Uterus (tissue), 4 donors: Measurements from ENCODE around the gene CIAO1. TPM values are rescaled to one million over a fixed set of nuclear protein-coding genes. Genes with fewer than 3 reads are reported as not detected.
"Not testable (repeated sequence)": the region's sequence is repeated elsewhere in the genome, so short reads cannot be mapped to it uniquely, and the experiment has no call there.

ENCODE experiments used
- DNase-seq, 2 donors: peaks; one replicate each; pipeline ENCODE4 v3.0.0-alpha.2; 2019 to 2020
- H3K27ac ChIP-seq, 2 donors: fragments of 200-600 bp; sonication (generic); 1 replicate in 1 of 2; 2 replicates in 1 of 2; pipeline ENCODE4 v1.5.1; 2016 to 2018
- H3K27me3 ChIP-seq, 2 donors: fragments of 200-600 bp; sonication (generic); one replicate each; pipeline ENCODE4 v1.5.1; 2018 to 2019; ENCODE audit warnings: control low read depth in 1 of 2
- H3K36me3 ChIP-seq, 2 donors: fragments of 200-600 bp; sonication (generic); one replicate each; pipeline ENCODE4 v1.5.1; 2019; ENCODE audit warnings: control low read depth in 1 of 2
- H3K4me1 ChIP-seq, 2 donors: fragments of 200-600 bp; sonication (generic); one replicate each; pipeline ENCODE4 v1.5.1; 2018 to 2019; ENCODE audit warnings: control low read depth in 1 of 2
- H3K4me3 ChIP-seq, 2 donors: fragments of 200-600 bp; sonication (generic); 1 replicate in 1 of 2; 2 replicates in 1 of 2; pipeline ENCODE4 v1.5.1; 2018 to 2019; ENCODE audit warnings: mild to moderate bottlenecking in 1 of 2
- H3K9me3 ChIP-seq, 2 donors: fragments of 200-600 bp; sonication (generic); one replicate each; pipeline ENCODE4 v1.5.1; 2019; ENCODE audit warnings: control low read depth in 1 of 2
- POLR2A ChIP-seq, 2 donors: fragments of 450-650 bp; IDR thresholded peaks; one replicate each; pipeline ENCODE4 v1.6.1; 2016; ENCODE audit warnings: antibody characterized with exemption in 2 of 2, mild to moderate bottlenecking in 1 of 2, moderate library complexity in 1 of 2
- intact Hi-C: fragments of 100-400 bp; cut with DNase I; formaldehyde crosslinking; loops from one replicate; pipeline ENCODE4 v1.15.1; 2023; ENCODE audit warnings: low total_unique reads
- total RNA-seq, 4 donors: library from RNA; depleted of rRNA in 3 of 4; stranded (reverse); fragments of >200 nt in 3 of 4; gene quantifications; one replicate each; pipeline versions ENCODE4 v1.1.0 to v1.2.4, GENCODE V29; 2014 to 2023
- TF ChIP-seq, protein P1 (sequence below), 4 experiments: fragments of 200-600 bp in 2 of 4; fragments of 450-650 bp in 2 of 4; sonication (generic) in 2 of 4; IDR thresholded peaks; one replicate each; pipeline ENCODE4 v1.5.1; 2016 to 2019; ENCODE audit warnings: antibody characterized with exemption in 4 of 4, mild to moderate bottlenecking in 2 of 4, moderate library complexity in 1 of 4
- donor health status: DM: yes; HTN: yes; CAD: no.

The CIAO1 gene
- total RNA-seq = 100 to 1,000 TPM in 2 of 4 donors, 10 to 100 TPM in 2; 60.1 to 113 (median 89.3) TPM

DNA sequence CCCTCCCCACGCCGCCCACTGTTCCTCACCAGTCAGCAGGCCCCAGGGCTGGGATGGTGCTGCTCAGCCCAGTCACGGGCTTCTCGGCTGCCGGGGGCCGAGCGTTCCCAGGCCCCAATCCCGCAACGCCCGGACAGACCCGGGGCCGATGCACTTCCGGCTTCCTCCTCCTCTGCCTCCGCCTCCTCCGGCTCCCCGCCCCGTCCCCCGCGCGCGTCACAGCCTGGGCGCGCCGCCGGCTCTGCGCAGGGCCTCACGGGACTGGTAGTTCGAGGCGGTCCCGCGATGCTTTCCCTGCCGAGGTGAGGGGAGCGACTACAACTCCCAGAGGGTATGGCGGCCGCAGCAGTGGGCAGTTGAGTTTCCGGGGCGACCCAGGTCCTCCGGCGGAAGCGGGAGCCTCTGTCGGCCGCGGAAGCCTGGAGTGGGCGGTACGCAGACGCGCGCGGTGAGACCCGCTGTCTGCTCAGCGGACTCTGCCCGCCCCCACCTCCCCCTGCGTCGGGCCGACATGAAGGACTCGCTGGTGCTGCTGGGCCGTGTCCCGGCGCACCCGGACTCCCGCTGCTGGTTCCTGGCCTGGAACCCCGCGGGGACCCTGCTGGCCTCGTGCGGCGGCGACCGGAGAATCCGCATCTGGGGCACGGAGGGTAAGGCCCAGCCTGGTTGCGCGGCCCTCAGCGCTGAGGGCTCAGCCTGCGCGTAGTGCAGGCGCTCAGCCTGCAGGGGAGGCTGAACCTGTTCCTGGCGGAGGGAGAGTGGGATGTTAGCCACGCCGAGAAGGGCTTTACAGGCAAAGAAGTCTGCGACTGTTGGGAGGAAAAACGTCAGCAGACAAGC is at the start of gene CIAO1, which contains the start of gene TMEM127:
TSS of gene CIAO1 (plus strand) at position 386 of the 840 bp plus-strand sequence. CDS start at position 512, 126 bp downstream.
TSS of gene TMEM127 (minus strand) at position 158 of the 840 bp plus-strand sequence. CDS start 616 bp downstream, outside the sequence.
- Histone ChIP-seq H3K27me3 (no peaks in the 10 kb centered on the region), H3K4me3 (peak within 1 kb of the TSS; percentile 97 to 99), H3K4me1 (peaks cover 6 to 13% of the 10 kb centered on the region in 2 donors), H3K9me3 (no peaks in the 10 kb centered on the region), H3K27ac (peak within 1 kb of the TSS; percentile 67 to 87), H3K36me3 (no peaks in the 10 kb centered on the region)
- TF ChIP-seq, protein P1, sequence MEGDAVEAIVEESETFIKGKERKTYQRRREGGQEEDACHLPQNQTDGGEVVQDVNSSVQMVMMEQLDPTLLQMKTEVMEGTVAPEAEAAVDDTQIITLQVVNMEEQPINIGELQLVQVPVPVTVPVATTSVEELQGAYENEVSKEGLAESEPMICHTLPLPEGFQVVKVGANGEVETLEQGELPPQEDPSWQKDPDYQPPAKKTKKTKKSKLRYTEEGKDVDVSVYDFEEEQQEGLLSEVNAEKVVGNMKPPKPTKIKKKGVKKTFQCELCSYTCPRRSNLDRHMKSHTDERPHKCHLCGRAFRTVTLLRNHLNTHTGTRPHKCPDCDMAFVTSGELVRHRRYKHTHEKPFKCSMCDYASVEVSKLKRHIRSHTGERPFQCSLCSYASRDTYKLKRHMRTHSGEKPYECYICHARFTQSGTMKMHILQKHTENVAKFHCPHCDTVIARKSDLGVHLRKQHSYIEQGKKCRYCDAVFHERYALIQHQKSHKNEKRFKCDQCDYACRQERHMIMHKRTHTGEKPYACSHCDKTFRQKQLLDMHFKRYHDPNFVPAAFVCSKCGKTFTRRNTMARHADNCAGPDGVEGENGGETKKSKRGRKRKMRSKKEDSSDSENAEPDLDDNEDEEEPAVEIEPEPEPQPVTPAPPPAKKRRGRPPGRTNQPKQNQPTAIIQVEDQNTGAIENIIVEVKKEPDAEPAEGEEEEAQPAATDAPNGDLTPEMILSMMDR (IDR thresholded peaks at IDR 0.05) = peak in 3 of 4 experiments; percentile 13 to 18 (median 17)
- TF ChIP-seq POLR2A (IDR thresholded peaks at IDR 0.05) = peak; percentile 85 to 87
- peak; percentile 97 to 99 for DNase-seq
- intact Hi-C loops = no loop called here

DNA sequence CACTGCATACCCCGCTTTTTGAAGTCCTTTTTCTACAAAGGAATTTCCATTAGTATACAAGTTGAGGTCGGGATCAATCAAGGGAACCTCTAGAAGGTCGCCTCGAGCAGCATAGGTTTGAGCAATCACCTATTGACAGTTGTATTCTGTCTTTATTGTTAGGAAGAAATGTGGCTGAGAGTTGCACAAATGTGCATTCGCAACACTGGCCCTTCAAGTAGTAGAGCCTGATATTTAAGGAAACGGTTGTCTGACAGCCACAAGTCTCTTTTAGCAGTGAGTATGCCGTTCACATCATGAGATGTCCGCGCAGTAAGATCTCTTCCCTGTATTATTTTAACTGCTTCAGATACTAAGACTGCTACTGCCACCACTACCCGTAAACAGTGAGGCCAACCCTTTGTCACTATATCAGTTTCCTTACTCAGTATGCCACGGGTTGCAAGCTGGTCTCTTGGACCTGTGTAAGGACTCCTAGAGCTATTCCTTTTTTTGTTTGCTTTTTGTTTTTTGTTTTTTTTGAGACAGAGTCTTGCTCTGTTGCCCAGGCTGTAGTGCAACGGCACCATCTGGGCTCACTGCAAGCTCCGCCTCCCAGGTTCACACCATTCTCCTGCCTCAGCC is 47.4 kb upstream of the CIAO1 start:
- no peaks in the 10 kb centered on the region for H3K4me1 ChIP-seq
- no peaks in the 10 kb centered on the region for H3K27me3 ChIP-seq
- TF ChIP-seq, protein P1 (IDR thresholded peaks at IDR 0.05) = no peak
- no peak for TF ChIP-seq POLR2A (IDR thresholded peaks at IDR 0.05)
- no peak for DNase-seq
- H3K27ac ChIP-seq = no peak overlapping the region
- no peak overlapping the region for H3K4me3 ChIP-seq
- H3K9me3 ChIP-seq = no peaks in the 10 kb centered on the region
- intact Hi-C loops = no loop called here
- no peaks in the 10 kb centered on the region for H3K36me3 ChIP-seq

DNA sequence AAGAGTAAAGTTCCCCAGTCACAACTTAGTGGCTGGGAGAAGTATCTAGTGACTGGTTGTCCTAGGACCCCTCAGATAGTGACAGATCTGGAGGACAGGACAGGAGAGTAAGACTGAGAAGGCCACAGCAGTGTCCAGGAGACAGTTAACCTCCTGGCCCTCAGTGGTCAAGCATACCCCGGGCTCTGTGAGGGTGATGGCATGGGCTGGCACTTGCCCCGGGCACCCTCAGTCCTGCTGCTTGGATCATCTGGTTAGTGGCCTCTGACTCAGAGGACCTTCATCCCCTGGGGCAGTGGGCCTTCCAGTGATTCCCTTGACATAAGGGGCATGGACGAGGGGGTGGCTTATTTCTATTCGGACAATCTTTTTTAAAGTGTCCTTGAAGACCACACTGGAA is 46.1 kb upstream of the CIAO1 start:
- H3K27me3 ChIP-seq, H3K36me3 ChIP-seq, intact Hi-C loops, H3K4me1 ChIP-seq, DNase-seq, H3K4me3 ChIP-seq, H3K9me3 ChIP-seq, H3K27ac ChIP-seq: not testable (repeated sequence)

GRCh38 chr2:96221106-96221505 is 44.9 kb upstream of the CIAO1 start:
- intact Hi-C loops, H3K27me3 ChIP-seq, H3K27ac ChIP-seq, H3K4me1 ChIP-seq, H3K36me3 ChIP-seq, H3K4me3 ChIP-seq, H3K9me3 ChIP-seq, DNase-seq: not testable (repeated sequence)

DNA sequence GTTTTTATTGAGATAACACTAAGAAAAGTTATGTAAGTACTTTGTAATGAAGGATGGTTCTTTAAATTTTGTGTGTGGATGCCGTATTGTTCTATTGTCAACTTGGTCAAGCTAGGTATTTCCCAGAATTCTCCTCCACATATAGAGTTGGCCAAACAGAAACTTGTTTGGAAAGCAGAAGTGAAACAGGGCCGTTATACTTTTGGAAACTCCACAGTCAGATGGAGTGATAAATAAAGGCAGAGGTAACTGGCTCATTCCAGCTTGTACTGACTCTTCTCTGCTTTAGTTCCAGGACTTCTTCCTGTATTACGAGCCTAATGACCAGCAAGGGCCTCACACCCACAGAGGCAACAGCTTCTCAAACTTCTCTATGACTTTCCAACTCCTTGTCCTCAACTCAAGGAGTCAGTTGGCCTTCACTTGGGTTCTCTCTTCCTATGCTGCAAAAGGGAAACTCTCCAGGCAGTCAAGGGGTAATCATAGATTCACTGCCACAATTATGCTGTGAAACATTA is 41.0 kb upstream of the CIAO1 start:
- no peaks in the 10 kb centered on the region for H3K36me3 ChIP-seq
- H3K9me3 ChIP-seq = no peaks in the 10 kb centered on the region
- intact Hi-C loops = no loop called here
- H3K27me3 ChIP-seq = no peaks in the 10 kb centered on the region
- no peak overlapping the region for H3K27ac ChIP-seq
- H3K4me1 ChIP-seq = no peaks in the 10 kb centered on the region
- H3K4me3 ChIP-seq = no peak overlapping the region
- TF ChIP-seq, protein P1 (IDR thresholded peaks at IDR 0.05) = no peak
- TF ChIP-seq POLR2A (IDR thresholded peaks at IDR 0.05) = no peak
- no peak for DNase-seq

DNA sequence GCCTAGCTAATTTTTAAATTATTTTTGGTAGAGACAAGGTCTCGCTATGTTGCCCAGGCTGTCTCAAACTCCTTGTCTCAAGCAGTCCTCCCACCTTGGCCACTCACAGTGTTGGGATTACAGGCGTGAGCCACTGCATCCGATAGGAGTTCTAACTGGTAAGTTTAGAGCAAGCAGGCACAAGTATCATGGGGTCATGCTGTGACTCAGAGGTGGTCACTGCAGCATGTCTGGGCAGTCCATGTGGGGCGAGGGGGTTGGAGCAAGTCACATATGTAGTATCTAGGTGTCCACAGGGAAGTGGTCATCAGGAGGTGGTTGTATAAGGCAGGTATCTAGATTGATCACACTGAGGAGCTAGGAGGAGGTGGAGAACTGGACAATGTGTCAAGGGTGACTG is 34.7 kb upstream of the CIAO1 start:
- Histone ChIP-seq H3K27ac (no peak overlapping the region), H3K4me3 (no peak overlapping the region), H3K9me3 (no peaks in the 10 kb centered on the region), H3K36me3 (no peaks in the 10 kb centered on the region), H3K4me1 (no peaks in the 10 kb centered on the region), H3K27me3 (no peaks in the 10 kb centered on the region)
- intact Hi-C loops = no loop called here
- TF ChIP-seq, protein P1 (IDR thresholded peaks at IDR 0.05) = no peak
- TF ChIP-seq POLR2A (IDR thresholded peaks at IDR 0.05) = no peak
- no peak for DNase-seq
